Measurements from ENCODE around the gene FAM184B.
A peak's percentile ranks its signal among the peaks of the same experiment; 100 is the strongest.

FAM184B gene

GRCh38 chr4:17708992-17709762 lies 72.2 kb downstream of the FAM184B start:
- H2BK12ac ChIP-seq (ENCODE audit: low read length in 2 of 2), result no peak overlapping the region
- H2AK5ac ChIP-seq (ENCODE audit: low read length, severe bottlenecking), result no peak overlapping the region
- H3K4me1 ChIP-seq (ENCODE audit: control insufficient read depth, insufficient read depth, low read depth, low read length), result no peaks in the 10 kb centered on the region
- H2AFZ ChIP-seq (ENCODE audit: low read depth, low read length), result no peak overlapping the region
- H4K8ac ChIP-seq (ENCODE audit: low read length), result no peak overlapping the region
- H2BK15ac ChIP-seq (ENCODE audit: low read depth, poor library complexity, severe bottlenecking), result no peak overlapping the region
- peaks cover 0 to 38% of the 10 kb centered on the region in 2 experiments for H3K27me3 ChIP-seq (ENCODE audit: control insufficient read depth in 1 of 2, insufficient read depth in 1 of 2, low read length in 2 of 2)
- H3K36me3 ChIP-seq (ENCODE audit: control insufficient read depth in 1 of 2, insufficient read depth in 2 of 2, low read depth in 1 of 2, low read length in 2 of 2), result no peaks in the 10 kb centered on the region
- no peak overlapping the region for H2BK5ac ChIP-seq (ENCODE audit: low read depth, low read length, poor library complexity, severe bottlenecking)
- no peak for DNase-seq
- H3K79me1 ChIP-seq (replicated peaks; ENCODE audit: low read length, poor library complexity, severe bottlenecking), result no peaks in the 10 kb centered on the region
- H4K91ac ChIP-seq (ENCODE audit: low read length), result peak overlapping the region; percentile 8
- no peak overlapping the region for H3K23ac ChIP-seq (ENCODE audit: low read length in 2 of 2)
- H3K27ac ChIP-seq (ENCODE audit: low read length, poor library complexity, severe bottlenecking), result no peak overlapping the region
- H3K4ac ChIP-seq (ENCODE audit: low read depth in 1 of 2, low read length in 2 of 2), result no peak overlapping the region
- WGBS, result 76% methylated on average over 36 of the region's 36 CpGs
- no peak overlapping the region for H3K4me2 ChIP-seq (ENCODE audit: low read length, poor library complexity, severe bottlenecking)
- no peak overlapping the region for H3K14ac ChIP-seq (ENCODE audit: low read length in 2 of 2)
- H3K9me3 ChIP-seq (ENCODE audit: control insufficient read depth, low read length), result peaks cover 3% of the 10 kb centered on the region
- no peak overlapping the region for H3K9ac ChIP-seq (ENCODE audit: low read length)
- no peak overlapping the region for H3K4me3 ChIP-seq (ENCODE audit: insufficient read depth in 1 of 2, low read depth in 1 of 2, low read length in 2 of 2)
- no peak overlapping the region for H3K18ac ChIP-seq (ENCODE audit: low read depth in 1 of 2, low read length in 2 of 2)
- H2BK120ac ChIP-seq (ENCODE audit: low read depth, low read length), result no peak overlapping the region

DNA sequence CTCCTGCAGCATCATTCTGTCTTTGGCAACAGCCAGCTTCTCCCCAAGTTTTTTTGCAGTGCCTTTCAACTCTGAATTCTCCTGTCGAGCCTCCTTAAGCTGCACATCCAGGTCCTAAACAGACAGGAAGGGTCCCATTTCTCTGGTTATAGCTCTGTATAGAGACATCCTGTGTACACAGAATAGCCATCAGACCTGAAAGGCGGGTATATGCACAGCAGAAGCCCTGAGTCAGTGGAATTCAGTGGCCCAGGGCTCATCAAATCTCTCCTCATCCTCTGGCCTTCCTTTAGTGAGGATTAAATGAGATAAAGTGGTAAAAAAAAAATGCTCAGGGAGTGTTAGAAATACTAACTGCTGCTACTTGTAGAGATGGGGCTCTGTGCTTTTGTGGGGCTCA lies 73.8 kb downstream of the FAM184B start:
- Histone ChIP-seq H3K4me3 (ENCODE audit: insufficient read depth in 1 of 2, low read depth in 1 of 2, low read length in 2 of 2) (no peak overlapping the region), H2BK5ac (ENCODE audit: low read depth, low read length, poor library complexity, severe bottlenecking) (no peak overlapping the region), H2AK5ac (ENCODE audit: low read length, severe bottlenecking) (no peak overlapping the region), H3K18ac (ENCODE audit: low read depth in 1 of 2, low read length in 2 of 2) (no peak overlapping the region), H3K4me2 (ENCODE audit: low read length, poor library complexity, severe bottlenecking) (no peak overlapping the region), H2AFZ (ENCODE audit: low read depth, low read length) (no peak overlapping the region), H4K8ac (ENCODE audit: low read length) (no peak overlapping the region), H3K36me3 (ENCODE audit: control insufficient read depth in 1 of 2, insufficient read depth in 2 of 2, low read depth in 1 of 2, low read length in 2 of 2) (no peaks in the 10 kb centered on the region), H2BK15ac (ENCODE audit: low read depth, poor library complexity, severe bottlenecking) (no peak overlapping the region), H3K27me3 (ENCODE audit: control insufficient read depth in 1 of 2, insufficient read depth in 1 of 2, low read length in 2 of 2) (peaks cover 0 to 39% of the 10 kb centered on the region in 2 experiments), H3K4me1 (ENCODE audit: control insufficient read depth, insufficient read depth, low read depth, low read length) (no peaks in the 10 kb centered on the region), H3K14ac (ENCODE audit: low read length in 2 of 2) (no peak overlapping the region), H3K9ac (ENCODE audit: low read length) (no peak overlapping the region), H3K9me3 (ENCODE audit: control insufficient read depth, low read length) (peaks cover 3% of the 10 kb centered on the region), H3K4ac (ENCODE audit: low read depth in 1 of 2, low read length in 2 of 2) (no peak overlapping the region), H3K27ac (ENCODE audit: low read length, poor library complexity, severe bottlenecking) (no peak overlapping the region), H2BK120ac (ENCODE audit: low read depth, low read length) (no peak overlapping the region), H3K23ac (ENCODE audit: low read length in 2 of 2) (no peak overlapping the region), H2BK12ac (ENCODE audit: low read length in 2 of 2) (no peak overlapping the region), H4K91ac (ENCODE audit: low read length) (no peak overlapping the region), H3K79me1 (replicated peaks; ENCODE audit: low read length, poor library complexity, severe bottlenecking) (no peaks in the 10 kb centered on the region)
- DNase-seq, result no peak
- 57% methylated on average over 2 of the region's 2 CpGs for WGBS

- Histone ChIP-seq H3K27ac (ENCODE audit: low read length, poor library complexity, severe bottlenecking) (no peak overlapping the region), H3K4me1 (ENCODE audit: control insufficient read depth, insufficient read depth, low read depth, low read length) (no peaks in the 10 kb centered on the region), H2AFZ (ENCODE audit: low read depth, low read length) (no peak overlapping the region), H2BK12ac (ENCODE audit: low read length in 2 of 2) (no peak overlapping the region), H3K36me3 (ENCODE audit: control insufficient read depth in 1 of 2, insufficient read depth in 2 of 2, low read depth in 1 of 2, low read length in 2 of 2) (no peaks in the 10 kb centered on the region), H4K91ac (ENCODE audit: low read length) (no peak overlapping the region), H3K14ac (ENCODE audit: low read length in 2 of 2) (no peak overlapping the region), H3K79me1 (replicated peaks; ENCODE audit: low read length, poor library complexity, severe bottlenecking) (no peaks in the 10 kb centered on the region), H3K4ac (ENCODE audit: low read depth in 1 of 2, low read length in 2 of 2) (no peak overlapping the region), H2BK120ac (ENCODE audit: low read depth, low read length) (no peak overlapping the region), H3K9ac (ENCODE audit: low read length) (no peak overlapping the region), H2BK5ac (ENCODE audit: low read depth, low read length, poor library complexity, severe bottlenecking) (no peak overlapping the region), H3K4me2 (ENCODE audit: low read length, poor library complexity, severe bottlenecking) (no peak overlapping the region), H4K8ac (ENCODE audit: low read length) (no peak overlapping the region), H3K27me3 (ENCODE audit: control insufficient read depth in 1 of 2, insufficient read depth in 1 of 2, low read length in 2 of 2) (peaks cover 0 to 32% of the 10 kb centered on the region in 2 experiments), H2BK15ac (ENCODE audit: low read depth, poor library complexity, severe bottlenecking) (no peak overlapping the region), H3K4me3 (ENCODE audit: insufficient read depth in 1 of 2, low read depth in 1 of 2, low read length in 2 of 2) (no peak overlapping the region), H3K23ac (ENCODE audit: low read length in 2 of 2) (no peak overlapping the region), H2AK5ac (ENCODE audit: low read length, severe bottlenecking) (no peak overlapping the region), H3K18ac (ENCODE audit: low read depth in 1 of 2, low read length in 2 of 2) (no peak overlapping the region), H3K9me3 (ENCODE audit: control insufficient read depth, low read length) (peaks cover 13% of the 10 kb centered on the region)
- no CpG with 5 or more reads among the region's 2 CpGs for WGBS
- no peak for DNase-seq
These were observed 76.3 kb downstream of the FAM184B start for GRCh38 chr4:17705107-17705506.

- H3K79me1 ChIP-seq (replicated peaks; ENCODE audit: low read length, poor library complexity, severe bottlenecking), result no peaks in the 10 kb centered on the region
- no peak overlapping the region for H2BK120ac ChIP-seq (ENCODE audit: low read depth, low read length)
- H3K27me3 ChIP-seq (ENCODE audit: control insufficient read depth in 1 of 2, insufficient read depth in 1 of 2, low read length in 2 of 2), result peaks cover 0 to 30% of the 10 kb centered on the region in 2 experiments
- H3K18ac ChIP-seq (ENCODE audit: low read depth in 1 of 2, low read length in 2 of 2), result no peak overlapping the region
- no peak overlapping the region for H3K14ac ChIP-seq (ENCODE audit: low read length in 2 of 2)
- H3K4me1 ChIP-seq (ENCODE audit: control insufficient read depth, insufficient read depth, low read depth, low read length), result no peaks in the 10 kb centered on the region
- no peak overlapping the region for H4K91ac ChIP-seq (ENCODE audit: low read length)
- H3K4me2 ChIP-seq (ENCODE audit: low read length, poor library complexity, severe bottlenecking), result no peak overlapping the region
- H3K9ac ChIP-seq (ENCODE audit: low read length), result no peak overlapping the region
- DNase-seq, result no peak
- no peak overlapping the region for H4K8ac ChIP-seq (ENCODE audit: low read length)
- no peak overlapping the region for H3K4me3 ChIP-seq (ENCODE audit: insufficient read depth in 1 of 2, low read depth in 1 of 2, low read length in 2 of 2)
- H3K4ac ChIP-seq (ENCODE audit: low read depth in 1 of 2, low read length in 2 of 2), result no peak overlapping the region
- H2BK12ac ChIP-seq (ENCODE audit: low read length in 2 of 2), result no peak overlapping the region
- H2AK5ac ChIP-seq (ENCODE audit: low read length, severe bottlenecking), result no peak overlapping the region
- H3K9me3 ChIP-seq (ENCODE audit: control insufficient read depth, low read length), result peaks cover 20% of the 10 kb centered on the region
- H2BK5ac ChIP-seq (ENCODE audit: low read depth, low read length, poor library complexity, severe bottlenecking), result no peak overlapping the region
- H2BK15ac ChIP-seq (ENCODE audit: low read depth, poor library complexity, severe bottlenecking), result no peak overlapping the region
- H3K27ac ChIP-seq (ENCODE audit: low read length, poor library complexity, severe bottlenecking), result no peak overlapping the region
- 85% methylated on average over 6 of the region's 6 CpGs for WGBS
- no peak overlapping the region for H3K23ac ChIP-seq (ENCODE audit: low read length in 2 of 2)
- H3K36me3 ChIP-seq (ENCODE audit: control insufficient read depth in 1 of 2, insufficient read depth in 2 of 2, low read depth in 1 of 2, low read length in 2 of 2), result no peaks in the 10 kb centered on the region
- H2AFZ ChIP-seq (ENCODE audit: low read depth, low read length), result no peak overlapping the region
These were observed 77.3 kb downstream of the FAM184B start for GRCh38 chr4:17704020-17704650.
